IMR-90 (cell line): ENCODE measurements around the gene TIMM13. TPM values are rescaled to one million over a fixed set of nuclear protein-coding genes. Genes with fewer than 3 reads are reported as not detected.

ENCODE experiments used
- ATAC-seq: fragments of 200-7000 bp; cut with Tn5 transposase; 2 replicates; pipeline ENCODE4 v1.9.1; 2020; ENCODE audit warnings: low read depth, mild to moderate bottlenecking, moderate library complexity
- BruUV-seq: library from RNA; stranded (reverse); fragments of 400-500 nt; replicated peaks from 2 replicates; lab custom pipeline; 2021; lab: Mats Ljungman, UMichigan
- CTCF ChIA-PET: fragments of 300-600 bp; formaldehyde crosslinking; extraction: SDS; loops from one replicate; lab custom pipeline; 2021; ENCODE audit warnings: antibody characterized with exemption; lab: Yijun Ruan, JAX
- POLR2A ChIA-PET: fragments of 300-600 bp; sonication (Branson Sonifier 250); formaldehyde crosslinking; loops from one replicate; lab custom pipeline; 2022; ENCODE audit warnings: antibody characterized with exemption; ENCODE audit not compliant: unreplicated experiment; lab: Charles Lee
- DNase-seq: peaks from one replicate; pipeline ENCODE4 v3.0.0; 2013
- H2AFZ ChIP-seq: replicated peaks from 2 replicates; pipeline ENCODE3; 2013; ENCODE audit warnings: low read length, mild to moderate bottlenecking; ENCODE audit not compliant: poor library complexity
- H2AK5ac ChIP-seq: 2 replicates; pipeline ENCODE4 v1.6.1; 2013; ENCODE audit warnings: low read depth, low read length, inconsistent platforms
- H2AK9ac ChIP-seq: replicated peaks from 2 replicates; pipeline ENCODE3; 2013; ENCODE audit warnings: mild to moderate bottlenecking, low read depth, low read length, moderate library complexity; ENCODE audit not compliant: poor library complexity
- H2BK120ac ChIP-seq: 2 replicates; pipeline ENCODE4 v1.6.1; 2013; ENCODE audit warnings: low read depth, low read length, inconsistent platforms
- H2BK15ac ChIP-seq: 3 replicates; pipeline ENCODE4 v1.6.1; 2013; ENCODE audit warnings: low read depth, low read length, inconsistent platforms
- H2BK20ac ChIP-seq: 2 replicates; pipeline ENCODE4 v1.6.1; 2013; ENCODE audit warnings: low read depth, mild to moderate bottlenecking, inconsistent platforms, low read length, moderate library complexity
- H2BK5ac ChIP-seq: 2 replicates; pipeline ENCODE4 v1.6.1; 2013; ENCODE audit warnings: mild to moderate bottlenecking, low read depth, low read length, inconsistent platforms; ENCODE audit not compliant: poor library complexity, severe bottlenecking
- H3K14ac ChIP-seq: replicated peaks from 2 replicates; pipeline ENCODE4 v1.6.1; 2013; ENCODE audit warnings: low read depth, low read length, inconsistent platforms
- H3K18ac ChIP-seq: 2 replicates; pipeline ENCODE4 v1.6.1; 2013; ENCODE audit warnings: low read depth, low read length, control low read depth
- H3K23ac ChIP-seq: 2 replicates; pipeline ENCODE4 v1.6.1; 2013; ENCODE audit warnings: low read depth, low read length, inconsistent platforms
- H3K27ac ChIP-seq: 2 replicates; pipeline ENCODE4 v1.5.1; 2013; ENCODE audit warnings: mild to moderate bottlenecking, control low read depth, low read length; ENCODE audit not compliant: insufficient read depth
- H3K27me3 ChIP-seq: 2 replicates; pipeline ENCODE4 v1.6.1; 2013; ENCODE audit warnings: low read length; ENCODE audit not compliant: control insufficient read depth, insufficient read depth
- H3K36me3 ChIP-seq: 2 replicates; pipeline ENCODE4 v1.6.1; 2013; ENCODE audit warnings: low read length, mixed read lengths; ENCODE audit not compliant: control insufficient read depth, insufficient read depth
- H3K4ac ChIP-seq: 2 replicates; pipeline ENCODE4 v1.6.1; 2013; ENCODE audit warnings: low read depth, low read length, inconsistent platforms
- H3K4me1 ChIP-seq: 2 replicates; pipeline ENCODE4 v1.6.1; 2013; ENCODE audit warnings: low read length, mixed read lengths; ENCODE audit not compliant: control insufficient read depth, insufficient read depth
- H3K4me2 ChIP-seq: 2 replicates; pipeline ENCODE4 v1.6.1; 2013; ENCODE audit warnings: low read depth, mild to moderate bottlenecking, control low read depth, low read length, moderate library complexity
- H3K4me3 ChIP-seq: 2 replicates; pipeline ENCODE4 v1.5.1; 2013; ENCODE audit warnings: low read depth, mild to moderate bottlenecking, control low read depth, low read length, moderate library complexity; ENCODE audit not compliant: insufficient read depth
- H3K56ac ChIP-seq: 2 replicates; pipeline ENCODE4 v1.6.1; 2013; ENCODE audit warnings: low read length, inconsistent platforms; ENCODE audit not compliant: insufficient read depth; ENCODE audit errors: extremely low read depth
- H3K79me1 ChIP-seq, 2 experiments: 2 replicates each; pipeline ENCODE4 v1.6.1; 2013; ENCODE audit warnings: low read length in 2 of 2, inconsistent platforms in 1 of 2, low read depth in 1 of 2
- H3K9ac ChIP-seq: 2 replicates; pipeline ENCODE4 v1.6.1; 2013; ENCODE audit warnings: low read depth, low read length, control low read depth
- H3K9me1 ChIP-seq: 2 replicates; pipeline ENCODE4 v1.6.1; 2013; ENCODE audit warnings: low read length, inconsistent platforms; ENCODE audit not compliant: insufficient read depth
- H3K9me3 ChIP-seq: 2 replicates; pipeline ENCODE4 v1.6.1; 2013; ENCODE audit warnings: low read length; ENCODE audit not compliant: control insufficient read depth, insufficient read depth
- H4K20me1 ChIP-seq: 2 replicates; pipeline ENCODE4 v1.6.1; 2013; ENCODE audit warnings: low read length, inconsistent platforms; ENCODE audit not compliant: insufficient read depth
- H4K5ac ChIP-seq: 2 replicates; pipeline ENCODE4 v1.6.1; 2013; ENCODE audit warnings: mild to moderate bottlenecking, low read depth, low read length, control low read depth
- H4K8ac ChIP-seq, 2 experiments: 2 replicates each; pipeline ENCODE4 v1.6.1; 2013; ENCODE audit warnings: low read depth in 2 of 2, low read length in 2 of 2, control low read depth in 1 of 2, inconsistent platforms in 1 of 2
- H4K91ac ChIP-seq: 2 replicates; pipeline ENCODE4 v1.6.1; 2013; ENCODE audit warnings: low read depth, low read length, inconsistent platforms; ENCODE audit not compliant: insufficient read depth
- BHLHE40 ChIP-seq: fragments of 150-350 bp; IDR thresholded peaks from 2 replicates; pipeline ENCODE4 v1.6.1; 2016; ENCODE audit warnings: mild to moderate bottlenecking, low read depth, low read length
- CHD1 ChIP-seq: IDR thresholded peaks from 2 replicates; pipeline ENCODE4 v1.6.1; 2012; ENCODE audit warnings: low read depth, low read length, improper control_type of control experiment
- FOS ChIP-seq: fragments of 150-350 bp; IDR thresholded peaks from 2 replicates; pipeline ENCODE4 v1.6.1; 2016; ENCODE audit warnings: low read depth, low read length
- MAFK ChIP-seq: IDR thresholded peaks from 2 replicates; pipeline ENCODE4 v1.6.1; 2012; ENCODE audit warnings: low read depth, low read length, improper control_type of control experiment
- MAZ ChIP-seq: IDR thresholded peaks from 2 replicates; pipeline ENCODE4 v1.6.1; 2012; ENCODE audit warnings: low read depth, mild to moderate bottlenecking, low read length, improper control_type of control experiment, moderate library complexity, borderline replicate concordance
- MXI1 ChIP-seq: IDR thresholded peaks from 2 replicates; pipeline ENCODE4 v1.6.1; 2012; ENCODE audit warnings: low read depth, mild to moderate bottlenecking, low read length, moderate library complexity, borderline replicate concordance
- NFE2L2 ChIP-seq: fragments of 150-350 bp; IDR thresholded peaks from 2 replicates; pipeline ENCODE4 v1.6.1; 2016; ENCODE audit warnings: low read depth, mild to moderate bottlenecking, low read length
- POLR2A ChIP-seq: IDR thresholded peaks from 2 replicates; pipeline ENCODE4 v1.6.1; 2012; ENCODE audit warnings: mild to moderate bottlenecking, low read depth, low read length
- RCOR1 ChIP-seq: IDR thresholded peaks from 2 replicates; pipeline ENCODE4 v1.6.1; 2012; ENCODE audit warnings: mild to moderate bottlenecking, low read length, improper control_type of control experiment; ENCODE audit not compliant: insufficient replicate concordance
- RFX5 ChIP-seq: IDR thresholded peaks from 2 replicates; pipeline ENCODE4 v1.8.0; 2012; ENCODE audit warnings: low read depth, mild to moderate bottlenecking, low read length, moderate library complexity
- SMC3 ChIP-seq: fragments of 150-350 bp; IDR thresholded peaks from 2 replicates; pipeline ENCODE4 v1.6.1; 2016; ENCODE audit warnings: low read depth, mild to moderate bottlenecking, antibody characterized with exemption, low read length, moderate library complexity
- WGBS, 2 experiments: methylation state at CpG; one replicate each; pipeline versions ENCODE4 v1.1.5 to v1.1.7; 2013; ENCODE audit warnings: missing lambda C conversion rate in 2 of 2; ENCODE audit not compliant: insufficient read length in 1 of 2; ENCODE audit errors: extremely low coverage in 2 of 2; 5-methylcytosine and 5-hydroxymethylcytosine counted together
- dilution Hi-C: fragments of 300-500 bp; cut with HindIII; formaldehyde crosslinking; loops from one replicate; pipeline ENCODE4 v1.14.3; 2018; ENCODE audit warnings: low sequenced_read_pairs; ENCODE audit not compliant: unreplicated experiment
- in situ Hi-C: fragments of 300-500 bp; cut with MboI; formaldehyde crosslinking; loops from 3 replicates; pipeline ENCODE4 v1.14.3; 2019; ENCODE audit warnings: low sequenced_read_pairs, inconsistent platforms, mixed read lengths
- intact Hi-C: fragments of 100-400 bp; cut with micrococcal nuclease; formaldehyde crosslinking; loops from 2 replicates; pipeline ENCODE4 v1.10.0; 2022
- polyA plus RNA-seq, 3 experiments: library from polyadenylated mRNA; depleted of rRNA; stranded (reverse); fragments of >200 nt; gene quantifications; 2 replicates each; pipeline ENCODE4 v1.2.3, GENCODE V29; 2012; ENCODE audit warnings: low replicate concordance in 1 of 3
- total RNA-seq: library from RNA; depleted of rRNA; stranded (reverse); fragments of >200 nt; gene quantifications from 2 replicates; pipeline ENCODE4 v1.2.3, GENCODE V29; 2012
- TF ChIP-seq, protein P1 (sequence below): conservative IDR thresholded peaks from 2 replicates; pipeline ENCODE4 v1.5.1; 2012; ENCODE audit warnings: mild to moderate bottlenecking, low read depth, low read length, improper control_type of control experiment
- TF ChIP-seq, protein P2 (sequence below): fragments of 150-350 bp; IDR thresholded peaks from 2 replicates; pipeline ENCODE4 v1.6.1; 2017; ENCODE audit warnings: mild to moderate bottlenecking, antibody characterized with exemption, low read length, low read depth

TIMM13 gene
- total and polyA plus RNA-seq, 2 of the 4 experiments (the other 2 are of a cell fraction), result 21.0 to 62.3 TPM

DNA sequence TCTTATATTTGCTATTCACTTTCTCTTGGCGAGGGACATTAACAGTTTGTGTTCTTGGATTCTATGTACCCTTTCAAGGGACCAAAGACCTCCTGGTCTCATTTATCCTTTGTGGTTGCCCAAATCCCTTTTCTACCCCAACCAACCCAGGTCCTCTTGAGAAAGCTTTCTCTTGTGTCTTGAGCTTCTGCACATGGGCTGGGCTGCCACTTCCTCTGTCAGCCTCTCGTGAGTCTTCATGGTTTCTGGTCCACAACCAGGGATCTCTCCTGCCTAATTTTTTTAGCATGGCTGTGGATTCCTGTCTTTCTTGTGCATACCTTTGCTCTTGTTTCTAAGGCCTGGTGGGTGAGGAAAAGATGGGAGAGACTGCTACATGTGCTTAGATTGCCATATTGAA is 14.9 kb downstream of the TIMM13 start:
- no peak overlapping the region for H2BK5ac ChIP-seq
- TF ChIP-seq MAFK (no peak), FOS (no peak), POLR2A (no peak), MXI1 (no peak), NFE2L2 (no peak), RCOR1 (no peak), BHLHE40 (no peak), CHD1 (no peak), SMC3 (no peak), MAZ (no peak), RFX5 (no peak)
- TF ChIP-seq, protein P1, sequence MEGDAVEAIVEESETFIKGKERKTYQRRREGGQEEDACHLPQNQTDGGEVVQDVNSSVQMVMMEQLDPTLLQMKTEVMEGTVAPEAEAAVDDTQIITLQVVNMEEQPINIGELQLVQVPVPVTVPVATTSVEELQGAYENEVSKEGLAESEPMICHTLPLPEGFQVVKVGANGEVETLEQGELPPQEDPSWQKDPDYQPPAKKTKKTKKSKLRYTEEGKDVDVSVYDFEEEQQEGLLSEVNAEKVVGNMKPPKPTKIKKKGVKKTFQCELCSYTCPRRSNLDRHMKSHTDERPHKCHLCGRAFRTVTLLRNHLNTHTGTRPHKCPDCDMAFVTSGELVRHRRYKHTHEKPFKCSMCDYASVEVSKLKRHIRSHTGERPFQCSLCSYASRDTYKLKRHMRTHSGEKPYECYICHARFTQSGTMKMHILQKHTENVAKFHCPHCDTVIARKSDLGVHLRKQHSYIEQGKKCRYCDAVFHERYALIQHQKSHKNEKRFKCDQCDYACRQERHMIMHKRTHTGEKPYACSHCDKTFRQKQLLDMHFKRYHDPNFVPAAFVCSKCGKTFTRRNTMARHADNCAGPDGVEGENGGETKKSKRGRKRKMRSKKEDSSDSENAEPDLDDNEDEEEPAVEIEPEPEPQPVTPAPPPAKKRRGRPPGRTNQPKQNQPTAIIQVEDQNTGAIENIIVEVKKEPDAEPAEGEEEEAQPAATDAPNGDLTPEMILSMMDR, result no peak
- TF ChIP-seq, protein P2, sequence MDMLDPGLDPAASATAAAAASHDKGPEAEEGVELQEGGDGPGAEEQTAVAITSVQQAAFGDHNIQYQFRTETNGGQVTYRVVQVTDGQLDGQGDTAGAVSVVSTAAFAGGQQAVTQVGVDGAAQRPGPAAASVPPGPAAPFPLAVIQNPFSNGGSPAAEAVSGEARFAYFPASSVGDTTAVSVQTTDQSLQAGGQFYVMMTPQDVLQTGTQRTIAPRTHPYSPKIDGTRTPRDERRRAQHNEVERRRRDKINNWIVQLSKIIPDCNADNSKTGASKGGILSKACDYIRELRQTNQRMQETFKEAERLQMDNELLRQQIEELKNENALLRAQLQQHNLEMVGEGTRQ, result no peak
- peaks cover 3% of the 10 kb centered on the region; the same call in 1 of the 2 replicates for H3K27me3 ChIP-seq
- H3K9me1 ChIP-seq, result no peaks in the 10 kb centered on the region
- POLR2A ChIA-PET, result no interaction called here
- no peak overlapping the region for H2AK5ac ChIP-seq
- no peak overlapping the region for H4K91ac ChIP-seq
- no peak overlapping the region for H4K8ac ChIP-seq
- H3K23ac ChIP-seq, result no peak overlapping the region
- no peak overlapping the region for H2AK9ac ChIP-seq
- no peak overlapping the region for H3K14ac ChIP-seq
- no peak overlapping the region for H3K4ac ChIP-seq
- no peaks in the 10 kb centered on the region for H3K79me1 ChIP-seq
- H2BK20ac ChIP-seq, result no peak overlapping the region
- H3K18ac ChIP-seq, result no peak overlapping the region
- 100% methylated on average over 1 of the region's 2 CpGs; no CpG with 5 or more reads in 1 of the 2 experiments for WGBS, 2 experiments
- no peak overlapping the region for H3K4me3 ChIP-seq
- no peak for DNase-seq
- H2AFZ ChIP-seq, result no peak overlapping the region
- intact Hi-C loops, result no loop called here
- no peak overlapping the region for H2BK120ac ChIP-seq
- in situ Hi-C loops, result no loop called here
- no peaks in the 10 kb centered on the region for H3K4me1 ChIP-seq
- H3K4me2 ChIP-seq, result no peak overlapping the region
- no TSS peak for BruUV-seq
- H3K56ac ChIP-seq, result no peak overlapping the region
- dilution Hi-C loops, result no loop called here
- H3K9ac ChIP-seq, result no peak overlapping the region
- H4K5ac ChIP-seq, result no peak overlapping the region
- H3K27ac ChIP-seq, result no peak overlapping the region
- CTCF ChIA-PET, result no interaction called here
- ATAC-seq, result no peak
- H3K9me3 ChIP-seq, result peaks cover 14% of the 10 kb centered on the region
- H2BK15ac ChIP-seq, result no peak overlapping the region
- H4K20me1 ChIP-seq, result no peaks in the 10 kb centered on the region
- H3K36me3 ChIP-seq, result peaks cover 5% of the 10 kb centered on the region; the same call in 1 of the 2 replicates
